HepG2 (cell line): Measurements from ENCODE around the gene EXOC6B. TPM values are rescaled to one million over a fixed set of nuclear protein-coding genes. Genes with fewer than 3 reads are reported as not detected.

Source experiments
- ATAC-seq: fragments of 200-7000 bp; cut with Tn5 transposase; 3 replicates; pipeline ENCODE4 v1.9.1; 2020; ENCODE audit warnings: mild to moderate bottlenecking, moderate library complexity
- BruUV-seq: library from RNA; stranded (reverse); fragments of 400-500 nt; replicated peaks from 2 replicates; lab custom pipeline; 2021; lab: Mats Ljungman, UMichigan
- CTCF ChIA-PET: fragments of 300-600 bp; formaldehyde crosslinking; extraction: SDS; loops from one replicate; lab custom pipeline; 2021; ENCODE audit warnings: low total read pairs, inconsistent platforms, low intra/inter-chr PET ratio; lab: Yijun Ruan, JAX
- POLR2A ChIA-PET: fragments of 350-600 bp; sonication (Branson Sonifier 250); formaldehyde crosslinking; loops from one replicate; lab custom pipeline; 2020; ENCODE audit warnings: antibody characterized with exemption, inconsistent platforms; lab: Yijun Ruan, JAX
- DNase-seq: peaks from one replicate; pipeline ENCODE4 v3.0.0-alpha.2; 2015; ENCODE audit warnings: low spot score
- FAIRE-seq: peaks from 3 replicates; lab custom pipeline; 2011; peaks lifted over from hg19 to GRCh38; lab: Jason Lieb, UNC
- H2AFZ ChIP-seq: one replicate; pipeline ENCODE4 v1.6.1; 2011; ENCODE audit warnings: low read length, inconsistent platforms
- H3K27ac ChIP-seq: fragments of 300-600 bp; 3 replicates; pipeline ENCODE4 v1.8.0; 2011; ENCODE audit warnings: mixed run types, mild to moderate bottlenecking, mixed read lengths, low read length, inconsistent platforms; ENCODE audit not compliant: insufficient read depth; ENCODE audit errors: extremely low read length
- H3K27me3 ChIP-seq, 2 experiments: fragments of 200-600 bp in 1 of 2; 2 replicates in 1 of 2; 3 replicates in 1 of 2; pipeline versions ENCODE4 v1.6.0 to v1.8.0; 2011; ENCODE audit warnings: low read length in 2 of 2, mild to moderate bottlenecking in 2 of 2, moderate library complexity in 2 of 2, inconsistent platforms in 1 of 2; ENCODE audit not compliant: insufficient read depth in 2 of 2, control insufficient read depth in 1 of 2
- H3K36me3 ChIP-seq, 2 experiments: fragments of 200-600 bp in 1 of 2; replicated peaks in 1 of 2; 2 replicates in 1 of 2; 3 replicates in 1 of 2; pipeline versions ENCODE4 v1.5.1 to v1.8.0; 2011; ENCODE audit warnings: low read length in 2 of 2, inconsistent platforms in 1 of 2; ENCODE audit not compliant: insufficient read depth in 2 of 2, control insufficient read depth in 1 of 2
- H3K4me1 ChIP-seq: 2 replicates; pipeline ENCODE4 v1.5.1; 2012; ENCODE audit warnings: low read length, inconsistent platforms; ENCODE audit not compliant: insufficient read depth
- H3K4me2 ChIP-seq: 2 replicates; pipeline ENCODE4 v1.6.0; 2011; ENCODE audit warnings: low read depth, low read length, inconsistent platforms
- H3K4me3 ChIP-seq, 3 experiments: fragments of 200-600 bp in 1 of 3; sonication (generic), shearing (Covaris generic) in 1 of 3; replicated peaks in 1 of 3; 2 replicates each; pipeline ENCODE4 v1.5.1; 2011 to 2016; ENCODE audit warnings: low read length in 3 of 3, inconsistent platforms in 2 of 3, low read depth in 2 of 3, mild to moderate bottlenecking in 2 of 3, control low read depth in 1 of 3, mixed read lengths in 1 of 3; ENCODE audit not compliant: insufficient read depth in 1 of 3
- H3K79me2 ChIP-seq: one replicate; pipeline ENCODE4 v1.6.1; 2011; ENCODE audit warnings: low read length, inconsistent platforms; ENCODE audit not compliant: insufficient read depth
- H3K9ac ChIP-seq: 2 replicates; pipeline ENCODE4 v1.6.0; 2011; ENCODE audit warnings: mild to moderate bottlenecking, low read depth, low read length, inconsistent platforms; ENCODE audit not compliant: insufficient read depth
- H3K9me3 ChIP-seq: 2 replicates; pipeline ENCODE4 v1.5.1; 2012; ENCODE audit warnings: mild to moderate bottlenecking, low read length
- H4K20me1 ChIP-seq: 2 replicates; pipeline ENCODE4 v1.6.0; 2011; ENCODE audit warnings: inconsistent platforms, mild to moderate bottlenecking, low read length, moderate library complexity; ENCODE audit not compliant: insufficient read depth
- BATF2 ChIP-seq: sonication (generic); formaldehyde crosslinking; IDR thresholded peaks from 2 replicates; pipeline ENCODE4 v1.8.0; 2022; ENCODE audit warnings: mild to moderate bottlenecking, missing genetic modification reagents, moderate library complexity
- BRF2 ChIP-seq: sonication (generic); formaldehyde crosslinking; IDR thresholded peaks from 2 replicates; pipeline ENCODE4 v1.8.1; 2022; ENCODE audit warnings: mild to moderate bottlenecking, missing genetic modification reagents
- CHD2 ChIP-seq: IDR thresholded peaks from 2 replicates; pipeline ENCODE4 v1.6.1; 2011; ENCODE audit warnings: low read depth, low read length, improper control_type of control experiment
- CREB1 ChIP-seq, 2 experiments: fragments of 450-650 bp in 1 of 2; IDR thresholded peaks; 2 replicates each; pipeline ENCODE4 v1.6.1; 2016 to 2017; ENCODE audit warnings: control low read depth in 1 of 2, mild to moderate bottlenecking in 1 of 2, missing compliant biosample characterization in 1 of 2, missing genetic modification characterization in 1 of 2
- EZH2 ChIP-seq: conservative IDR thresholded peaks from 2 replicates; pipeline ENCODE4 v1.6.1; 2012; ENCODE audit warnings: mild to moderate bottlenecking, low read depth, low read length, moderate library complexity
- MIXL1 ChIP-seq: IDR thresholded peaks from 2 replicates; pipeline ENCODE4 v1.6.1; 2016
- MXI1 ChIP-seq: IDR thresholded peaks from 3 replicates; pipeline ENCODE4 v1.6.1; 2012; ENCODE audit warnings: low read depth, low read length, inconsistent platforms, borderline replicate concordance
- NR2C2 ChIP-seq: sonication (generic); formaldehyde crosslinking; IDR thresholded peaks from 2 replicates; pipeline ENCODE4 v1.4.0; 2020; ENCODE audit warnings: missing genetic modification reagents, mild to moderate bottlenecking, moderate library complexity, borderline replicate concordance
- NR2F1 ChIP-seq, 2 experiments: fragments of 450-650 bp in 1 of 2; formaldehyde crosslinking in 1 of 2; IDR thresholded peaks; 2 replicates each; pipeline versions ENCODE4 v1.5.0 to v1.6.1; 2016 to 2020; ENCODE audit warnings: mild to moderate bottlenecking in 1 of 2, missing compliant biosample characterization in 1 of 2, missing genetic modification reagents in 1 of 2, moderate library complexity in 1 of 2
- REPIN1 ChIP-seq: sonication (generic); formaldehyde crosslinking; IDR thresholded peaks from 2 replicates; pipeline ENCODE4 v1.8.0; 2022; ENCODE audit warnings: missing genetic modification reagents, low read depth, mild to moderate bottlenecking, borderline replicate concordance
- RFX5 ChIP-seq: IDR thresholded peaks from 2 replicates; pipeline ENCODE4 v1.6.1; 2011; ENCODE audit warnings: low read depth, low read length, improper control_type of control experiment
- SRSF1 ChIP-seq: fragments of 200-400 bp; formaldehyde crosslinking; optimal IDR thresholded peaks from 2 replicates; pipeline ENCODE3; 2017; ENCODE audit warnings: mild to moderate bottlenecking, low read depth, low read length, moderate library complexity
- TFDP1 ChIP-seq: IDR thresholded peaks from 2 replicates; pipeline ENCODE4 v1.6.1; 2016; ENCODE audit warnings: missing compliant biosample characterization, missing genetic modification reagents, borderline replicate concordance
- ZNF280B ChIP-seq: sonication (generic); formaldehyde crosslinking; IDR thresholded peaks from 2 replicates; pipeline ENCODE4 v1.5.0; 2020; ENCODE audit warnings: missing genetic modification reagents, mild to moderate bottlenecking, borderline replicate concordance
- ZNF335 ChIP-seq: sonication (generic); formaldehyde crosslinking; IDR thresholded peaks from 2 replicates; pipeline ENCODE4 v1.4.0; 2020; ENCODE audit warnings: missing genetic modification reagents
- ZNF496 ChIP-seq: sonication (generic); formaldehyde crosslinking; IDR thresholded peaks from 2 replicates; pipeline ENCODE4 v1.8.1; 2023; ENCODE audit warnings: mild to moderate bottlenecking, moderate library complexity, missing genetic modification reagents; ENCODE audit not compliant: insufficient replicate concordance
- ZNF598 ChIP-seq: sonication (generic); formaldehyde crosslinking; IDR thresholded peaks from 2 replicates; pipeline ENCODE4 v1.5.1; 2020; ENCODE audit warnings: mild to moderate bottlenecking, missing genetic modification reagents, borderline replicate concordance
- ZNF800 ChIP-seq: sonication (generic); formaldehyde crosslinking; IDR thresholded peaks from 2 replicates; pipeline ENCODE4 v1.4.0; 2020; ENCODE audit warnings: missing genetic modification reagents
- WGBS: methylation state at CpG from one replicate; pipeline ENCODE4 v1.1.6; 2017; ENCODE audit warnings: low lambda C conversion rate; 5-methylcytosine and 5-hydroxymethylcytosine counted together
- in situ Hi-C: cut with HindIII; loops from 2 replicates; pipeline ENCODE4 v1.10.0; 2017; ENCODE audit warnings: low pct_unique_long_range_greater_than_20kb; ENCODE audit not compliant: extremely low pct_ligation_motif_present
- intact Hi-C: fragments of 100-400 bp; cut with micrococcal nuclease; formaldehyde crosslinking; loops from one replicate; pipeline ENCODE4 v1.10.0; 2022; ENCODE audit not compliant: unreplicated experiment
- polyA plus RNA-seq, 8 experiments: library from polyadenylated mRNA; depleted of rRNA in 3 of 8; stranded (reverse) in 7 of 8; unstranded in 1 of 8; fragments of >200 nt; fragmentation: Illumina TruSeq in 4 of 8; extraction: Trizol in 4 of 8; gene quantifications; 2 replicates each; pipeline versions ENCODE4 v1.2.1 to v1.2.3, GENCODE V29; 2011 to 2016; ENCODE audit warnings: low read depth in 4 of 8, missing spikeins in 1 of 8, mixed read lengths in 1 of 8; ENCODE audit not compliant: insufficient read depth in 1 of 8
- total RNA-seq, 5 experiments: library from RNA; depleted of rRNA; stranded (reverse); fragments of >200 nt; fragmentation: Illumina TruSeq; extraction: Trizol; gene quantifications; 2 replicates each; pipeline ENCODE4 v1.2.3, GENCODE V29; 2016; ENCODE audit warnings: low read depth in 1 of 5

EXOC6B gene
- total and polyA plus RNA-seq, 2 of the 13 experiments (the other 11 are each of a cell fraction or from before 2014, with no cell fraction given) = 9.1 to 15.9 TPM

GRCh38 chr2:72145289-72145657, 680.6 kb downstream of the EXOC6B start:
- Histone ChIP-seq H3K9ac (no peak overlapping the region), H3K9me3 (peaks cover 7% of the 10 kb centered on the region; the same call in 1 of the 2 replicates), H3K36me3 (no peaks in the 10 kb centered on the region), H3K79me2 (no peaks in the 10 kb centered on the region), H3K27ac (no peak overlapping the region), H3K4me3 (peak overlapping the region; percentile 32 to 67 (median 63); a peak in 5 of 6 replicates), H4K20me1 (peaks cover 14% of the 10 kb centered on the region; the same call in 1 of the 2 replicates), H3K27me3 (peaks cover 32 to 92% of the 10 kb centered on the region in 2 experiments), H3K4me2 (peak overlapping the region; percentile 78), H2AFZ (no peak overlapping the region), H3K4me1 (peaks cover 33% of the 10 kb centered on the region)
- no peak for DNase-seq
- in situ Hi-C loops = loop anchor here (10.0 kb wide), 1 partner anchor 340 kb away; no protein-coding TSS in a partner anchor
- FAIRE-seq = no peak
- ATAC-seq = peak; percentile 2; the same call in 1 of the 3 replicates
- intact Hi-C loops = no loop called here
- no TSS peak for BruUV-seq
- POLR2A ChIA-PET = no interaction called here
- CTCF ChIA-PET = no interaction called here
- WGBS = 3% methylated on average over 12 of the region's 29 CpGs
- TF ChIP-seq ZNF496 (CRISPR knock-in tag) (no peak), CREB1 (IDR thresholded peaks at IDR 0.05) (no peak), CREB1 (CRISPR knock-in tag; IDR thresholded peaks at IDR 0.05) (0 out of 2 replicates have a peak, but pooled peaks have one; percentile 2), ZNF335 (CRISPR knock-in tag) (no peak), MIXL1 (CRISPR knock-in tag) (no peak), REPIN1 (CRISPR knock-in tag) (no peak), SRSF1 (no peak), ZNF280B (CRISPR knock-in tag) (no peak), NR2C2 (no peak), RFX5 (no peak), NR2F1 (CRISPR knock-in tag; IDR thresholded peaks at IDR 0.05) (no peak), MXI1 (no peak), ZNF598 (CRISPR knock-in tag) (0 out of 2 replicates have a peak, but pooled peaks have one; percentile 2), TFDP1 (CRISPR knock-in tag) (no peak), CHD2 (no peak), EZH2 (0 out of 2 replicates have a peak, but pooled peaks have one; percentile 33), ZNF800 (0 out of 2 replicates have a peak, but pooled peaks have one; percentile 20), BRF2 (CRISPR knock-in tag) (no peak), BATF2 (CRISPR knock-in tag) (no peak)
